GM19099 (cell line): Measurements from ENCODE around the gene DCHS2.

Source experiments
- POLR2A ChIP-seq: IDR thresholded peaks from 3 replicates; pipeline ENCODE4 v1.6.1; 2011; ENCODE audit warnings: low read depth; ENCODE audit not compliant: insufficient read length; ENCODE audit errors: extremely low read depth

Gene DCHS2

GRCh38 chr4:154343651-154344050, 147.9 kb downstream of the DCHS2 start:
- TF ChIP-seq POLR2A: no peak

GRCh38 chr4:154341448-154341847, 150.2 kb downstream of the DCHS2 start:
- no peak for TF ChIP-seq POLR2A

- no peak for TF ChIP-seq POLR2A
These were observed 156.0 kb downstream of the DCHS2 start for GRCh38 chr4:154335588-154335987.

GRCh38 chr4:154332681-154333421, 158.7 kb downstream of the DCHS2 start:
- TF ChIP-seq POLR2A: no peak

GRCh38 chr4:154329939-154330338, 161.7 kb downstream of the DCHS2 start:
- TF ChIP-seq POLR2A: no peak

- TF ChIP-seq POLR2A: no peak
These were observed 162.2 kb downstream of the DCHS2 start for GRCh38 chr4:154329268-154329868.

- TF ChIP-seq POLR2A: no peak
These were observed 163.6 kb downstream of the DCHS2 start for GRCh38 chr4:154328030-154328429.

GRCh38 chr4:154320521-154320920, 171.1 kb downstream of the DCHS2 start:
- no peak for TF ChIP-seq POLR2A

- TF ChIP-seq POLR2A: no peak
These were observed 171.9 kb downstream of the DCHS2 start for GRCh38 chr4:154319736-154320135.

- no peak for TF ChIP-seq POLR2A
These were observed 174.2 kb downstream of the DCHS2 start for GRCh38 chr4:154317201-154317999.

GRCh38 chr4:154315741-154316140, 175.9 kb downstream of the DCHS2 start:
- TF ChIP-seq POLR2A: no peak

- no peak for TF ChIP-seq POLR2A
These were observed 177.4 kb downstream of the DCHS2 start for GRCh38 chr4:154314248-154314647.

GRCh38 chr4:154313004-154313585, 178.5 kb downstream of the DCHS2 start:
- TF ChIP-seq POLR2A: no peak

GRCh38 chr4:154312246-154312645, 179.4 kb downstream of the DCHS2 start:
- no peak for TF ChIP-seq POLR2A

- TF ChIP-seq POLR2A: no peak
These were observed 181.0 kb downstream of the DCHS2 start for GRCh38 chr4:154310578-154310977.
